Natural killer cell (primary cell): Measurements from ENCODE around the gene PRDM10. TPM values are rescaled to one million over a fixed set of nuclear protein-coding genes. Genes with fewer than 3 reads are reported as not detected.

ENCODE experiments used
- ATAC-seq, 3 donors: fragments of 150-1000 bp in 2 of 3; fragments of 200-7000 bp in 1 of 3; cut with Tn5 transposase; 1 replicate in 1 of 3; 2 replicates in 2 of 3; pipeline ENCODE4 v1.10.0; 2021; ENCODE audit warnings: mild to moderate bottlenecking in 2 of 3, moderate library complexity in 2 of 3
- DNase-seq, 2 donors: peaks; one replicate each; pipeline versions ENCODE4 v3.0.0 to v3.0.0-alpha.2; 2013 to 2021; ENCODE audit warnings: mixed read lengths in 1 of 2
- H3K27ac ChIP-seq: one replicate; pipeline ENCODE4 v1.5.1; 2013; ENCODE audit warnings: mild to moderate bottlenecking, low read length
- H3K27me3 ChIP-seq: one replicate; pipeline ENCODE4 v1.6.1; 2013; ENCODE audit warnings: low read length; ENCODE audit not compliant: control insufficient read depth, insufficient read depth
- H3K36me3 ChIP-seq: one replicate; pipeline ENCODE4 v1.6.1; 2013; ENCODE audit warnings: low read length; ENCODE audit not compliant: control insufficient read depth, insufficient read depth
- H3K4me1 ChIP-seq: one replicate; pipeline ENCODE4 v1.6.1; 2013; ENCODE audit warnings: low read length; ENCODE audit not compliant: control insufficient read depth, insufficient read depth
- H3K4me3 ChIP-seq: one replicate; pipeline ENCODE4 v1.5.1; 2013; ENCODE audit warnings: low read length
- H3K9me3 ChIP-seq: one replicate; pipeline ENCODE4 v1.6.1; 2013; ENCODE audit warnings: low read length; ENCODE audit not compliant: control insufficient read depth, insufficient read depth
- H3K27ac Mint-ChIP-seq, 2 donors: one replicate each; pipeline ENCODE4 v1.8.0; 2022; ENCODE audit warnings: mild to moderate bottlenecking in 2 of 2, mixed read lengths in 2 of 2, moderate library complexity in 1 of 2
- H3K27me3 Mint-ChIP-seq, 2 donors: one replicate each; pipeline ENCODE4 v1.8.0; 2022; ENCODE audit warnings: low read depth in 2 of 2, mixed read lengths in 2 of 2
- H3K36me3 Mint-ChIP-seq: one replicate; pipeline ENCODE4 v1.8.0; 2022; ENCODE audit warnings: mixed read lengths
- H3K4me1 Mint-ChIP-seq, 2 donors: one replicate each; pipeline ENCODE4 v1.8.0; 2022; ENCODE audit warnings: mixed read lengths in 2 of 2
- H3K4me3 Mint-ChIP-seq: one replicate; pipeline ENCODE4 v1.8.0; 2022; ENCODE audit warnings: mild to moderate bottlenecking, moderate library complexity, mixed read lengths
- H3K9me3 Mint-ChIP-seq, 2 donors: one replicate each; pipeline ENCODE4 v1.8.0; 2022; ENCODE audit warnings: mixed read lengths in 2 of 2
- WGBS: methylation state at CpG from one replicate; pipeline ENCODE4 v1.1.7; 2013; ENCODE audit warnings: missing lambda C conversion rate; ENCODE audit not compliant: insufficient coverage; 5-methylcytosine and 5-hydroxymethylcytosine counted together
- intact Hi-C: fragments of 100-400 bp; cut with micrococcal nuclease; formaldehyde crosslinking; loops from one replicate; pipeline ENCODE4 v1.14.2; 2022
- total RNA-seq, 4 donors: library from RNA; stranded (reverse); fragments of 120-200 nt in 1 of 4; gene quantifications; one replicate each; pipeline versions ENCODE4 v1.2.3 to v1.2.4, GENCODE V29; 2013 to 2022
- TF ChIP-seq, protein P1 (sequence below): fragments of 200-600 bp; IDR thresholded peaks from one replicate; pipeline ENCODE4 v1.8.0; 2022; ENCODE audit warnings: antibody characterized with exemption

PRDM10 gene
- total RNA-seq, 3 donors from 2014 or later (not counting 1 experiment from before 2014, with no cell fraction given) = 10.3 to 13.1 (median 12.5) TPM

DNA sequence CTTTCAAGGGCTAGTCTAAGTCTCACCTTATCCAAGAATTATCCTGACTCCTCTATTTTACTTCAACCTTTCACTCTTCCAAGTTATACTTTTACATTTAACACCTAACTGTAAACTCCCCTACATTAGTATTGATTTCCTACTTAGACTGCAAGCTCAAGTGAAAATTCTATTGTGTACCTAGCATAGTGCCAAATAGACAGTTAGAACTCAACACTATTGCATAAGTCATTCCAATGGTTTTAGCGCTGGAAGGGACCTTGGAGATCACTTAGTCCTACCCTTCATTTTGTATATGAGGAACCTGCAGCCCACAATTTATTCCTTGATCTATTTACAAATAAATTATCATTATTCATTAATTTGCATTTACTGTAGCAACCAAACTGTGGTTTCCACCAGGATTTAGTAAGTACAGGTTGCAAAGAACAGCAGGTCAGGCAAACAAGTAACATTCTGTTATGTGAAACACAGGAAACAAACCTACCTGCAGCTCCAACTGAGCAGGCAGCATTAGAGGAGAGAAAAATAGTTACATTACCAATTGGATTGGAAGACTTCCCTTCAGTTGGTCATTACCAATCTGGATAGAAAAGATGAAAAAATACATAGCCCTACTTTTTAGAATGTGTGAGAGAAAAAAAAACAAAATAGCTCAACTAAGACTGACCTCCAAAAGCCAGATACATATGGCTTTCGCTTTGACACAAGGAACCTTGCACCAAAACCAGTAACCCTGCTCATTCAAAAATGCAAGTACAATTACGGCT lies 73.5 kb downstream of the PRDM10 start:
- TF ChIP-seq, protein P1, sequence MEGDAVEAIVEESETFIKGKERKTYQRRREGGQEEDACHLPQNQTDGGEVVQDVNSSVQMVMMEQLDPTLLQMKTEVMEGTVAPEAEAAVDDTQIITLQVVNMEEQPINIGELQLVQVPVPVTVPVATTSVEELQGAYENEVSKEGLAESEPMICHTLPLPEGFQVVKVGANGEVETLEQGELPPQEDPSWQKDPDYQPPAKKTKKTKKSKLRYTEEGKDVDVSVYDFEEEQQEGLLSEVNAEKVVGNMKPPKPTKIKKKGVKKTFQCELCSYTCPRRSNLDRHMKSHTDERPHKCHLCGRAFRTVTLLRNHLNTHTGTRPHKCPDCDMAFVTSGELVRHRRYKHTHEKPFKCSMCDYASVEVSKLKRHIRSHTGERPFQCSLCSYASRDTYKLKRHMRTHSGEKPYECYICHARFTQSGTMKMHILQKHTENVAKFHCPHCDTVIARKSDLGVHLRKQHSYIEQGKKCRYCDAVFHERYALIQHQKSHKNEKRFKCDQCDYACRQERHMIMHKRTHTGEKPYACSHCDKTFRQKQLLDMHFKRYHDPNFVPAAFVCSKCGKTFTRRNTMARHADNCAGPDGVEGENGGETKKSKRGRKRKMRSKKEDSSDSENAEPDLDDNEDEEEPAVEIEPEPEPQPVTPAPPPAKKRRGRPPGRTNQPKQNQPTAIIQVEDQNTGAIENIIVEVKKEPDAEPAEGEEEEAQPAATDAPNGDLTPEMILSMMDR = no peak
- intact Hi-C loops = loop anchor here (10.0 kb wide), 1 partner anchor 136 kb away; the partner anchor contains the start of gene APLP2
- Histone ChIP-seq H3K4me3 (no peak overlapping the region), H3K9me3 (no peaks in the 10 kb centered on the region), H3K27ac (no peak overlapping the region), H3K4me1 (no peaks in the 10 kb centered on the region), H3K36me3 (peaks cover 6% of the 10 kb centered on the region), H3K27me3 (no peaks in the 10 kb centered on the region)
- Mint-ChIP-seq H3K36me3 (peaks cover 13% of the 10 kb centered on the region), H3K4me1 (no peaks in the 10 kb centered on the region), H3K4me3 (no peak overlapping the region), H3K9me3 (no peaks in the 10 kb centered on the region), H3K27me3 (no peaks in the 10 kb centered on the region), H3K27ac (no peak overlapping the region)
- ATAC-seq (no peak), DNase-seq (no peak)
- WGBS = 97% methylated on average over 3 of the region's 3 CpGs

DNA sequence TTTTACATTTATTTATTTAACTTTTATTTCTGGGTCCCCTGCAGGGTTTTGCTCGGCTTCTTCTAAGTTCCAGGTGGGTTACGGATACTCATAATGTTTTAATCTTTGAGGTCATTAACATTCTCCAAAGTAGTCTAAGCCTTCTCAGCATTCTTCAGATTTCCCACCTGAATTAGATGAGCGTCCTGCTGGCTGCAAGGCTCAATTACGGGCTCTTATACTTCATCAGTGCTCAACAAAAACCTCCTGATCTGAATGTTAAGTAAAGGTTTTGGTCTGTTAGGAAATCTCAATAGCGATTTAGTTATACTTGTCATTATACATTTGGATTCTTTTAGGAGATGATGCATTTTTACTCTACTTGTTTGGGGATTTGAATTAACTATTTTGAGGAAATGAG lies 80.0 kb downstream of the PRDM10 start:
- WGBS = 96% methylated on average over 2 of the region's 5 CpGs
- Mint-ChIP-seq H3K4me3 (no peak overlapping the region), H3K27ac (no peak overlapping the region)

DNA sequence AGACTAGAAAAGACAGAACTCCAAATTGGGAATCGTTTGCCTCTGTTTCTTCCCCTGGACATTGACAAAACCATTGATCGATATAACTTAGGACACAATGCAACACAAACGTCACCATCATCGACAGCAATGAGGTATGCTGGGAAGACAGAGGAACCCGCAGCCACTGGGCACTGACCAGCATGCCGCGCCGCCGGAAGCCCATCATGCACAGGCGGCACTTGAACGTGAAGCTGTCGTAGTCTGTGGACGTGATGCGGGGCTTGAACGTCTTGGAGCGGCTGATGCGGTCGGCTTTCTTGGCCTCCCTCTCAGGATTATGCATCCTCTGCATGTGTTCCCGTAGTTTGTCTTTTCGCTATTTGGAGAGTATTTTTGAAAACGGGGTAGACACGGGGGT lies 84.3 kb downstream of the PRDM10 start:
- Histone ChIP-seq H3K4me1 (peaks cover 8% of the 10 kb centered on the region), H3K27ac (no peak overlapping the region), H3K9me3 (no peaks in the 10 kb centered on the region), H3K4me3 (no peak overlapping the region), H3K27me3 (no peaks in the 10 kb centered on the region), H3K36me3 (peaks cover 31% of the 10 kb centered on the region)
- TF ChIP-seq, protein P1 = no peak
- Mint-ChIP-seq H3K27ac (no peak overlapping the region), H3K4me1 (peaks cover 2 to 3% of the 10 kb centered on the region in 2 donors), H3K9me3 (no peaks in the 10 kb centered on the region), H3K27me3 (no peaks in the 10 kb centered on the region), H3K4me3 (no peak overlapping the region), H3K36me3 (no peaks in the 10 kb centered on the region)
- DNase-seq = no peak
- WGBS = 97% methylated on average over 19 of the region's 22 CpGs
- no peak for ATAC-seq
- intact Hi-C loops = no loop called here

More for the DNA sequence above, 80.0 kb downstream of the PRDM10 start:
- no peak overlapping the region for H3K27ac ChIP-seq
- peaks cover 10% of the 10 kb centered on the region for H3K4me1 ChIP-seq
- no peaks in the 10 kb centered on the region for H3K27me3 Mint-ChIP-seq
- H3K4me1 Mint-ChIP-seq = peaks cover 5 to 6% of the 10 kb centered on the region in 2 donors
- no peaks in the 10 kb centered on the region for H3K27me3 ChIP-seq
- no peaks in the 10 kb centered on the region for H3K9me3 Mint-ChIP-seq
- no peaks in the 10 kb centered on the region for H3K36me3 Mint-ChIP-seq
- ATAC-seq = no peak
- intact Hi-C loops = loop anchor here (1.0 to 10.0 kb wide), 2 partner anchors 142 to 210 kb away; partner anchors contain the start of gene APLP2
- no peak overlapping the region for H3K4me3 ChIP-seq
- no peaks in the 10 kb centered on the region for H3K9me3 ChIP-seq
- TF ChIP-seq, protein P1 = no peak
- H3K36me3 ChIP-seq = peaks cover 3% of the 10 kb centered on the region
- DNase-seq = no peak
